NB4 (cell line): ENCODE results near the gene METRN.

ENCODE experiments used
- TF ChIP-seq, protein P1 (sequence below): IDR thresholded peaks from 2 replicates; pipeline ENCODE4 v1.6.1; 2011; ENCODE audit warnings: low read depth, low read length
- TF ChIP-seq, protein P2 (sequence below): IDR thresholded peaks from one replicate; pipeline ENCODE4 v1.5.1; 2012; ENCODE audit warnings: low read depth, low read length

DNA sequence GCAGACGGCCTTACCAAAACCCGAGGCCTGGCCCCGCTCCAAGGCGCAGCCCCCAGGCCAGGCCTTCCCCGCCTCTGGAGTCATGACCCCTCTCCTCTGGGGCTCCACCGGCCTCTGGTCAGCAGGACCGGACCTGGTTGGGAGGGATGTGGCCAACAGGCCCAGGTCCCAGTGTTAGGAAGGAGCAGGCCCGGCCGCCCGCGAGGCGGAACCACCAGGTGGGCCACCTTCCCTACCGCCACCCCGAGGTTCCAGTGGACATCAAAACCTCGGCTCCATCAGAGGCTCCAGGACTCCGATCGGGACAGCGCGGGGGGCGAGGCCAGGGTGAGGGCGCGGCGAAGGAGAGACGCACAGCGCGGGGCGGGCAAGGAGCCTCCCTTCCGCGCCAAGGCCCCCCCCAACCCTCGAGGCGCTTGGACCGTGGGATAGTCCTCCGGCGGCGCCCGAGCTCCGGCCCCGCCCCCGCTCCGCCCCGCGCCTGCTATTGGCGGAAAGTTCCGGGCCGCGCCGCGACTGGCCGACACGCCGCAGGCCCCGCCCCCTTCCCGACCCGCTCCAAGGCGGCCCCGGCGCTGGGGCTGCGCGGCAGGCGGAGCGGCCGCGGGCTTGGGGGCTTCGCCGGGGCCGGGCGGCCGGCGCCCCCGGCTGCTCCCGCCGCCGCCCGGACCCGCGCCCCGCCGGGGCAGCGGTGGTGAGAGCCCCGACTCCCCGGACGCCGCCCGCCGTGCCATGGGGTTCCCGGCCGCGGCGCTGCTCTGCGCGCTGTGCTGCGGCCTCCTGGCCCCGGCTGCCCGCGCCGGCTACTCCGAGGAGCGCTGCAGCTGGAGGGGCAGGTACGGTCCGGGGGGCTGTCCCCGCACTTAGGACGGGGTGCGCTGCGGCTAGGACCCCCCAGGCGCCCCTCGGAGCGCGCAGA, at the start of gene METRN:
- TF ChIP-seq, protein P1, sequence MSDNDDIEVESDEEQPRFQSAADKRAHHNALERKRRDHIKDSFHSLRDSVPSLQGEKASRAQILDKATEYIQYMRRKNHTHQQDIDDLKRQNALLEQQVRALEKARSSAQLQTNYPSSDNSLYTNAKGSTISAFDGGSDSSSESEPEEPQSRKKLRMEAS = no peak
- TF ChIP-seq, protein P2, sequence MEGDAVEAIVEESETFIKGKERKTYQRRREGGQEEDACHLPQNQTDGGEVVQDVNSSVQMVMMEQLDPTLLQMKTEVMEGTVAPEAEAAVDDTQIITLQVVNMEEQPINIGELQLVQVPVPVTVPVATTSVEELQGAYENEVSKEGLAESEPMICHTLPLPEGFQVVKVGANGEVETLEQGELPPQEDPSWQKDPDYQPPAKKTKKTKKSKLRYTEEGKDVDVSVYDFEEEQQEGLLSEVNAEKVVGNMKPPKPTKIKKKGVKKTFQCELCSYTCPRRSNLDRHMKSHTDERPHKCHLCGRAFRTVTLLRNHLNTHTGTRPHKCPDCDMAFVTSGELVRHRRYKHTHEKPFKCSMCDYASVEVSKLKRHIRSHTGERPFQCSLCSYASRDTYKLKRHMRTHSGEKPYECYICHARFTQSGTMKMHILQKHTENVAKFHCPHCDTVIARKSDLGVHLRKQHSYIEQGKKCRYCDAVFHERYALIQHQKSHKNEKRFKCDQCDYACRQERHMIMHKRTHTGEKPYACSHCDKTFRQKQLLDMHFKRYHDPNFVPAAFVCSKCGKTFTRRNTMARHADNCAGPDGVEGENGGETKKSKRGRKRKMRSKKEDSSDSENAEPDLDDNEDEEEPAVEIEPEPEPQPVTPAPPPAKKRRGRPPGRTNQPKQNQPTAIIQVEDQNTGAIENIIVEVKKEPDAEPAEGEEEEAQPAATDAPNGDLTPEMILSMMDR = no peak
